Measurements from ENCODE around the gene CELF3.

CELF3 gene

GRCh38 chr1:151716771-151717631, at the start of gene CELF3:
CELF3 (minus strand) TSS chr1:151716803; CDS start chr1:151716020, 783 bp downstream.
- peak within 1 kb of the TSS; percentile 3; the same call in 1 of the 2 replicates for H3K4me3 ChIP-seq (ENCODE audit: low read depth, low read length)
- no peaks in the 10 kb centered on the region for H3K4me1 ChIP-seq (ENCODE audit: control insufficient read depth, insufficient read depth, low read length)
- no peak within 1 kb of the TSS for H3K27ac ChIP-seq (ENCODE audit: extremely low read depth, low read depth, low read length)
- CTCF ChIA-PET = interaction anchor here (0.6 to 1.7 kb wide), 6 partner anchors 18 to 173 kb away, joined by 3 to 6 read pairs (median 4); no protein-coding TSS in a partner anchor
- POLR2A ChIA-PET = interaction anchor here (0.6 to 1.4 kb wide), 3 partner anchors 115 to 222 kb away, joined by 4 to 7 read pairs (median 5); partner anchors contain the start of gene TUFT1
- no peaks in the 10 kb centered on the region for H3K9me3 ChIP-seq (ENCODE audit: control insufficient read depth, insufficient read depth, low read depth, low read length)
- no peaks in the 10 kb centered on the region for H3K36me3 ChIP-seq (ENCODE audit: control insufficient read depth in 2 of 2, insufficient read depth in 1 of 2, low read length in 2 of 2)
- TF ChIP-seq ZNF341 (tag by site-specific recombination; IDR thresholded peaks at IDR 0.05; ENCODE audit: low read depth) = 0 out of 2 replicates have a peak, but pooled peaks have one; percentile 19
- peak; percentile 66 for TF ChIP-seq ZNF558 (tag by site-specific recombination; IDR thresholded peaks at IDR 0.05)
- peak; percentile 73 for TF ChIP-seq KLF1 (tag by site-specific recombination; IDR thresholded peaks at IDR 0.05)
- 0 out of 2 replicates have a peak, but pooled peaks have one; percentile 39 for TF ChIP-seq BCL11A (tag by site-specific recombination; IDR thresholded peaks at IDR 0.05; ENCODE audit: low read depth)
- TF ChIP-seq ZXDB (tag by site-specific recombination; IDR thresholded peaks at IDR 0.05) = 0 out of 2 replicates have a peak, but pooled peaks have one; percentile 55
- TF ChIP-seq ZNF23 (tag by site-specific recombination; IDR thresholded peaks at IDR 0.05; ENCODE audit: borderline replicate concordance) = no peak
- 0 out of 2 replicates have a peak, but pooled peaks have one; percentile 15 for TF ChIP-seq ZNF266 (tag by site-specific recombination; IDR thresholded peaks at IDR 0.05; ENCODE audit: low read depth)
- TF ChIP-seq ELK4 (IDR thresholded peaks at IDR 0.05; ENCODE audit: borderline replicate concordance, low read depth, low read length) = no peak
- TF ChIP-seq ZNF529 (tag by site-specific recombination; IDR thresholded peaks at IDR 0.05; ENCODE audit: insufficient replicate concordance) = no peak
- TF ChIP-seq ZNF324 (tag by site-specific recombination; IDR thresholded peaks at IDR 0.05) = peak; percentile 46; the same call in 1 of the 2 replicates
- TF ChIP-seq ZNF18 (tag by site-specific recombination; IDR thresholded peaks at IDR 0.05) = no peak
- TF ChIP-seq YY1 (tag by site-specific recombination; IDR thresholded peaks at IDR 0.05) = peak; percentile 63
- TF ChIP-seq SP7 (tag by site-specific recombination; IDR thresholded peaks at IDR 0.05) = peak; percentile 79
- TF ChIP-seq KLF9 (tag by site-specific recombination; IDR thresholded peaks at IDR 0.05; ENCODE audit: low read depth) = peak; percentile 93
- TF ChIP-seq ZBTB11 (tag by site-specific recombination; conservative IDR thresholded peaks at IDR 0.05; ENCODE audit: low read depth) = 0 out of 2 replicates have a peak, but pooled peaks have one; percentile 40
- 0 out of 2 replicates have a peak, but pooled peaks have one; percentile 29 for TF ChIP-seq ZNF2 (tag by site-specific recombination; IDR thresholded peaks at IDR 0.05)
- no peak for TF ChIP-seq ZNF830 (tag by site-specific recombination; IDR thresholded peaks at IDR 0.05; ENCODE audit: low read depth)
- no peak for TF ChIP-seq ZNF514 (tag by site-specific recombination; IDR thresholded peaks at IDR 0.05)
- TF ChIP-seq ZNF639 (tag by site-specific recombination; IDR thresholded peaks at IDR 0.05) = peak; percentile 35; the same call in 1 of the 2 replicates
- TF ChIP-seq ZNF701 (tag by site-specific recombination; IDR thresholded peaks at IDR 0.05) = no peak
- peak; percentile 50; the same call in 1 of the 2 replicates for TF ChIP-seq ZBTB44 (tag by site-specific recombination; IDR thresholded peaks at IDR 0.05)
- peak; percentile 62; the same call in 1 of the 2 replicates for TF ChIP-seq ZNF629 (tag by site-specific recombination; IDR thresholded peaks at IDR 0.05)
- peak; percentile 100 for TF ChIP-seq ZNF335 (tag by site-specific recombination; conservative IDR thresholded peaks at IDR 0.05)
- TF ChIP-seq ZNF449 (tag by site-specific recombination; IDR thresholded peaks at IDR 0.05) = peak; percentile 30; the same call in 1 of the 2 replicates
